ENCODE measurements around the gene NR2F1.

DNA sequence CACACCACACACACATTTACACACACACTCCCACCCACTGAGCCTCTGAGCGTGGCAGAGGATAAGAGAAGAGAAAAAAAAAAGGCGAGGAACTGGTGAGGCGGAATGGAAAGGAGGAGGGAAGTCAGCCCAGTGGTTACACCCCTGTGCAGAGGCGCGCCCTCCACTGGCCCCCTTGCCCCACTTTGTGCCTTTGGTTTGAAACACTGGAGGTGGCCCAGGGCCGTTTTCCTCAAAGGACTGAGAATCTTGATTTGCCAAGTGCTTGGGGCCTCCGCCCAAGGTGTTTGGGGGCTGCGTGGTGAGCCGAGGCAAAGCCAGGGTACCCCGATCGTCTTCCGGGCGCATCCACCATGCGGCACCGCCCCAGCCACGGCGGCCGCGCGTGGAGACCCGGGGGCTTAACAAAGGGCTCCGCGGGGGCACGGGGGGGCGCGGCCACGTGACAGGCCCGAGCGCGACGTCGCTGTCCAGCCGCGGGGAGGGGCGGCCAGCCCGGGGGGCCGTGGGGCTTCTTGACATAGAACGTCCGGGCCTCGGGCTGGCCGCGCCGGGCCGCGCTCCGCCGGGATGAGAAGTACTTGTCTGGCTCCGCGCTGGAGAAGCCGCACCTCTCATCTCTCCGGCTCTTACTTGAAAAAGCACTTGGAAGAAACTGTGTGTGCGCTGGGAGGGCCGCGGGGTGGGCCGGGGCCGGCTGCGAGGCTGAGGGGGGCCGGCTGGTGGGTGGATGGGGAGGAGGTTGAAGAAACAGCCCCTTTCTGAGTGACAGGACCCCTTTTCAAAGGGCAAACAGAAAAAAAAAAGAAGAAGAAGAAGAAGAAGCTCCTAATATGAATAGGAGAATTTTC, 21.0 kb downstream of the NR2F1 start:
- TF ChIP-seq, protein P1, sequence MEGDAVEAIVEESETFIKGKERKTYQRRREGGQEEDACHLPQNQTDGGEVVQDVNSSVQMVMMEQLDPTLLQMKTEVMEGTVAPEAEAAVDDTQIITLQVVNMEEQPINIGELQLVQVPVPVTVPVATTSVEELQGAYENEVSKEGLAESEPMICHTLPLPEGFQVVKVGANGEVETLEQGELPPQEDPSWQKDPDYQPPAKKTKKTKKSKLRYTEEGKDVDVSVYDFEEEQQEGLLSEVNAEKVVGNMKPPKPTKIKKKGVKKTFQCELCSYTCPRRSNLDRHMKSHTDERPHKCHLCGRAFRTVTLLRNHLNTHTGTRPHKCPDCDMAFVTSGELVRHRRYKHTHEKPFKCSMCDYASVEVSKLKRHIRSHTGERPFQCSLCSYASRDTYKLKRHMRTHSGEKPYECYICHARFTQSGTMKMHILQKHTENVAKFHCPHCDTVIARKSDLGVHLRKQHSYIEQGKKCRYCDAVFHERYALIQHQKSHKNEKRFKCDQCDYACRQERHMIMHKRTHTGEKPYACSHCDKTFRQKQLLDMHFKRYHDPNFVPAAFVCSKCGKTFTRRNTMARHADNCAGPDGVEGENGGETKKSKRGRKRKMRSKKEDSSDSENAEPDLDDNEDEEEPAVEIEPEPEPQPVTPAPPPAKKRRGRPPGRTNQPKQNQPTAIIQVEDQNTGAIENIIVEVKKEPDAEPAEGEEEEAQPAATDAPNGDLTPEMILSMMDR (tag by site-specific recombination; IDR thresholded peaks at IDR 0.05): no peak
- TF ChIP-seq, protein P2, sequence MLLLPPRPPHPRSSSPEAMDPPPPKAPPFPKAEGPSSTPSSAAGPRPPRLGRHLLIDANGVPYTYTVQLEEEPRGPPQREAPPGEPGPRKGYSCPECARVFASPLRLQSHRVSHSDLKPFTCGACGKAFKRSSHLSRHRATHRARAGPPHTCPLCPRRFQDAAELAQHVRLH (tag by site-specific recombination; IDR thresholded peaks at IDR 0.05): no peak
- TF ChIP-seq ZNF76 (tag by site-specific recombination; IDR thresholded peaks at IDR 0.05; ENCODE audit: borderline replicate concordance, low read depth) (no peak), YY1 (tag by site-specific recombination; IDR thresholded peaks at IDR 0.05) (no peak), ZNF121 (tag by site-specific recombination; IDR thresholded peaks at IDR 0.05) (no peak), GLI4 (tag by site-specific recombination; IDR thresholded peaks at IDR 0.05) (no peak), IKZF3 (tag by site-specific recombination; IDR thresholded peaks at IDR 0.05) (no peak), ZNF768 (tag by site-specific recombination; IDR thresholded peaks at IDR 0.05) (no peak), MZF1 (tag by site-specific recombination; IDR thresholded peaks at IDR 0.05; ENCODE audit: borderline replicate concordance) (no peak)
- TF ChIP-seq, protein P3, sequence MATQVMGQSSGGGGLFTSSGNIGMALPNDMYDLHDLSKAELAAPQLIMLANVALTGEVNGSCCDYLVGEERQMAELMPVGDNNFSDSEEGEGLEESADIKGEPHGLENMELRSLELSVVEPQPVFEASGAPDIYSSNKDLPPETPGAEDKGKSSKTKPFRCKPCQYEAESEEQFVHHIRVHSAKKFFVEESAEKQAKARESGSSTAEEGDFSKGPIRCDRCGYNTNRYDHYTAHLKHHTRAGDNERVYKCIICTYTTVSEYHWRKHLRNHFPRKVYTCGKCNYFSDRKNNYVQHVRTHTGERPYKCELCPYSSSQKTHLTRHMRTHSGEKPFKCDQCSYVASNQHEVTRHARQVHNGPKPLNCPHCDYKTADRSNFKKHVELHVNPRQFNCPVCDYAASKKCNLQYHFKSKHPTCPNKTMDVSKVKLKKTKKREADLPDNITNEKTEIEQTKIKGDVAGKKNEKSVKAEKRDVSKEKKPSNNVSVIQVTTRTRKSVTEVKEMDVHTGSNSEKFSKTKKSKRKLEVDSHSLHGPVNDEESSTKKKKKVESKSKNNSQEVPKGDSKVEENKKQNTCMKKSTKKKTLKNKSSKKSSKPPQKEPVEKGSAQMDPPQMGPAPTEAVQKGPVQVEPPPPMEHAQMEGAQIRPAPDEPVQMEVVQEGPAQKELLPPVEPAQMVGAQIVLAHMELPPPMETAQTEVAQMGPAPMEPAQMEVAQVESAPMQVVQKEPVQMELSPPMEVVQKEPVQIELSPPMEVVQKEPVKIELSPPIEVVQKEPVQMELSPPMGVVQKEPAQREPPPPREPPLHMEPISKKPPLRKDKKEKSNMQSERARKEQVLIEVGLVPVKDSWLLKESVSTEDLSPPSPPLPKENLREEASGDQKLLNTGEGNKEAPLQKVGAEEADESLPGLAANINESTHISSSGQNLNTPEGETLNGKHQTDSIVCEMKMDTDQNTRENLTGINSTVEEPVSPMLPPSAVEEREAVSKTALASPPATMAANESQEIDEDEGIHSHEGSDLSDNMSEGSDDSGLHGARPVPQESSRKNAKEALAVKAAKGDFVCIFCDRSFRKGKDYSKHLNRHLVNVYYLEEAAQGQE (tag by site-specific recombination; IDR thresholded peaks at IDR 0.05): no peak
